HG02938 (cell line): ENCODE measurements around the gene CLIC3.
"Not testable (repeated sequence)": the region's sequence is repeated elsewhere in the genome, so short reads cannot be mapped to it uniquely, and the experiment has no call there.

Experiments used
- ATAC-seq: cut with Tn5 transposase; IDR thresholded peaks from one replicate; pipeline ENCODE4 v1.9.1; 2021; ENCODE audit warnings: mild to moderate bottlenecking, moderate library complexity; ENCODE audit not compliant: unreplicated experiment

Gene CLIC3, protein sequence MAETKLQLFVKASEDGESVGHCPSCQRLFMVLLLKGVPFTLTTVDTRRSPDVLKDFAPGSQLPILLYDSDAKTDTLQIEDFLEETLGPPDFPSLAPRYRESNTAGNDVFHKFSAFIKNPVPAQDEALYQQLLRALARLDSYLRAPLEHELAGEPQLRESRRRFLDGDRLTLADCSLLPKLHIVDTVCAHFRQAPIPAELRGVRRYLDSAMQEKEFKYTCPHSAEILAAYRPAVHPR

DNA sequence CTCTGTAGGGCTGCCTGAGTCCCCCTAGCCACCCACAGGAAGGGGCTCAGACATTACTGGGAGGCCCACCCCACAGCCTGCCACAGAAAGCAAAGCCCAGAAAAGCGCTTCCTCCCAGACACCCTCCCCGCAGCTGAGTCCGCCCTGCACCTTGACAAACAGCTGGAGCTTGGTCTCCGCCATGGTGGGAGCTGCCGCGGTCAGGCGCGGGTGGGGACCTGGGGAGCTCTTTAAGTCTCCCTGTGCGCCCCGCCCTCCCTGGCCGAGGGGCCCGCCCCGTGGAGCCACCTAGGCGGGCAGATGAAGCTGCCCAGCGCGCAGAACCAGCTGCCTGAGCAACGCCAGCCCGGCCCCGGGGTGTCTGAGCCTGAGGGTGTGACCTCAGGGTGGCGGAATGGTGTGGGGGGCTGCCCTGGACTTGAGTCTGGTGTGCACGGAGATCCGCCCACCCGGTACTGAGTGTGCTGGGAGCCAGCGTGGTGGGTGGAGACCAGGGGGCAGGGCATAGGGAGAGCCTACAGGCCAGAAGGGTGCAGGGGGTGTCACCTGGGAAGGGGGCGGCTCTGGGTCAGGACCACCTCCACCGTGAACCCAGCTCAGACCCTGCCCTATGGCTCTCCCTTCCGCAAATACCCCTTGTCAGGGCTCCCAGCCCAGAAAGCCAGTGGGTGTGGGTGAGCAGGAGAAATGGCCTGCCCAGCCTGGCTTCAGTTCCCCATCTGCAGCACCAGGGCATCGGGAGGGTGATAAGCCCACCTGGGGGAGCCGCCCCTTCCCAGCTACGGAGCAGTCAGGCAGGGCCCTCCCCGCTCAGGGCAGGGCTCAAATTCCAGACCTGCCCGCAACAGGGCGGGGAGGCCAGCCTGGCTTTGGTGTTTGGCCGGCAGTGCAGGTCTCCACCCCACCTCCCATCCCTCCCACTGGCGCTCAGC lies at the start of gene CLIC3:
Gene CLIC3, minus strand, starts transcription at position 208 of the 932 bp plus-strand sequence. Its CDS starts 25 bp downstream, at position 183.
- no peak for ATAC-seq

DNA sequence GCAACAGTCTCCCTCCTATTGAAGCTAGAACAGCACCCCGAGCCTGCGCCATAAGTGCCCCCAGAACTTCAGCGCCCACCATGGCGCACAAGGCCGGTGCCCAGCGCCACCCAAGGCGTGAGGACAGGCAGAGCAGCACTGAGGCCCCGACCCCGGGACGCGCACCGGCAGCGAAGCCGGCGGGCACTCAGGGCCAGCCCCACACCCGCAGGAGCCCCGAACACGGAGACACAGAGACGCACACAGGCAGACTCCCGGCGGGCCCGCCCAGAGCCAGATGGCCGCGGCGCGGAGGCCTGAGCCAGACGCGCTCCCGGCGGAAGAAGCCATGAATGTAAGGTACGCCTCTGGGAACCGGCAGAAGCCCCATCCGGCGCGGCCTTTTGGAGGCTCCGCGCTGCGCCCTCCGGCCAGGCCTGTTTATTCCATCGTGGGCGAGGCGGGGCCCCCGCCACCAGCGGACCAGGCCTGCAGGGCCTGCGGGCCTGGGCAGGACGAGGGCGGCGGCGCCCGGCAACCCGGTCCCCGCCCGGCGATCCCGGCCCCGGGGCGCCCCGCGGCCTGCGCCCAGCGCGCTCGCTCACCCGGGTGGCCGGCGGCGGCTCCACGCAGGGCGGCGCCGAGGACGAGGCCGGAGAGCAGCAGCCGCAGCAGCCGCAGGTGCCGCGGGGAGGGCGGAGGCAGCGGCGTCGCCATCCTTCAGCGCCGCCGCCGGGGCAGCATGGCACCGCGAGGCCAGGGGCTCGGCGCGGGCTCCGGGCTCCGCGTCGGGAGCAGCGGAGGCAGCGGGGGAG lies 49.1 kb upstream of the CLIC3 start:
- no peak for ATAC-seq

DNA sequence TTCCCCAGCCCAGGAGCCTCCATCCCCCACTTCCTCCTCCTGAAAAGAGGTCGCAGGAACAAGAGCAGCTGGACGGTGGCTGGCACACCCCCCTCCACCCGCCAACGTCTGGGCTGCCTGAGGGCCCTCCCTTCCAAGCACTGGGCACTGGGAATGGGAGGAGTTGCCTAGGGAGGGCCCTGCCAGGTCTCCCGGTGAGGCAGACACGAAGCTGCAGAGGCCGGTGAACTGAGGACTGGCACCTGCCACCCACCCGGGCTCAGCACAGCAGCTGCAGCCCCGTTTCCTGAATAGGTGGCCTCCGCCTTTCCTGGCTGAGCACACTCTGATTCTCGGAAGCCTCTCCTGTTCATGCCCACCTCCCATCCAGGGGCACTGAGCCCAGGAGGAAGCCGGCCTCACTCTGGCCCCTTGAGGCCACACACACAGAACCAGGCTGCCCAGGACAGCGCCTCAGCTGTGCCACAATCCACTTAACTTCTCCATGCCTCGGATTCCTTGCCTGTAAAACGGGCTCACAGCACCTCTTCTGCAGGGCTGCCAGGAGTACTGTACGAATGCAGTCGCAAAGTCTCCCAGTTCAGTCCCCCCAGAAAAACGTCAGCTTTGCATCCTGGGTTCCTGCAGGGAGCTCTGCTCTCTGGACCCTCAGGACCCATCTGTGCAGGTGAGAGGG lies 48.3 kb upstream of the CLIC3 start:
- no peak for ATAC-seq

DNA sequence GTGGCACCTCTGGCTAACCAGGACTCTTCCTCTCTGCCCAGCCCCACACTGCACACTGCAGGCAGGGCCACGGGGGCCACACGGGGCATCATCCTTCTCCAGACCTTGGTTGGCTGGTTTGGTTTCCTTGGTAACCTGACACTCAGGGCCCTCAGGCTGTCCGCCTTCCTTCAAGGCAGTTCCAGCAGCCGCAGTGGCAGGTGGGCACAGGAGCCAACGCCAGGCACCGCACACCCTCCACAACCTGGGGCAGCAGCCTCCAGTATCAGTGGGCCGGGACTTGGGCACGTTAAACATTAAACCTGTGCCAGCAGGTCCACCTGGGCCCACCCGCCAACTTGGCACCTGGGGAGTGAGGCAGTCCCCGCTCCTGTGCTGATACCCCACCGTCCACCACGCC lies 47.7 kb upstream of the CLIC3 start:
- no peak for ATAC-seq

DNA sequence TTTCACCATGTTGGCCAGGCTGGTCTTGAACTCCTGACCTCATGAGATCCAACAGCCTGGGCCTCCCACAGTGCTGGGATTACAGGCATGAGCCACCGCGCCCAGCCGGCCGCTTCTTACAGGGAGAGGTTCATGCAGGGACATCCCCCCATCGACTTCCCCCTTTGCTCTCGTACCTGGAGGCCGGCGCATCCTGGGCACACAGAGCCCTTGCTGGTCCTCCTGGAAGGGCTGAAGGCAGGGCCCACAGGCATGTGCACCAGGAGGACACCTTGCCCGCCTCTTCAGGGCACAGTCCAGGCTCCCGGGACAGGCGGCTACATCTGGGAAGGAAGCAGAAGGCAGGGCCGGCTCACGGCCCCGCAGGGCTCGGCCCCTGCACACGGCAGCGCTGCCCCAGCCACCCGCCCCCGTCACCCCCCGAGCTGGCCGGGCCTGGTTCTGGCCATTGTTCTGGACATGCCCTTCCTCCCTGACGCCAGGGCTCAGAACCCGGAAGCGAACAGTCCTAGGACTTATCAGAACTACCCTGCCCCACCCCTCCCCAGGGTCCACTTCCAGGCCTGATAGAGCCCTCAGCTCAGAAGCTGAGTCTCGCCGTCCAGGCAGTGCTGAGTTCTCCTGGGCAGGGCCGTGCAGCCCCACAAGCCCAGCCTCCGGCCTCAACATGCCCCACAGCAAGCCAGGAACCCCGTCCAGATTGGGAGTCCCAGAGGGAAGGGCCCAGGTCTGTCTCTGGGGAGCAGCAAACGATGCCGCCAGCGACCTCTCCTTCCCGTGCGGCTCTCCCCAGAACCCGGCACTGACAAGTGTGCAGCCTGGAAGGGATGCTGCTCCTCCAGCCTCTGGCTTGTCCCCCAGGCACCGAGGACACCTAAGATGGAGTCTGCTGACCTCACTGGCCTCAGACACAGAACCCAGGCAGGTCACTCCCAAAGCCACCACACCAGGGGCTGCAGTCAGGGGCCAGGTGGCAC lies 46.7 kb upstream of the CLIC3 start:
- no peak for ATAC-seq

DNA sequence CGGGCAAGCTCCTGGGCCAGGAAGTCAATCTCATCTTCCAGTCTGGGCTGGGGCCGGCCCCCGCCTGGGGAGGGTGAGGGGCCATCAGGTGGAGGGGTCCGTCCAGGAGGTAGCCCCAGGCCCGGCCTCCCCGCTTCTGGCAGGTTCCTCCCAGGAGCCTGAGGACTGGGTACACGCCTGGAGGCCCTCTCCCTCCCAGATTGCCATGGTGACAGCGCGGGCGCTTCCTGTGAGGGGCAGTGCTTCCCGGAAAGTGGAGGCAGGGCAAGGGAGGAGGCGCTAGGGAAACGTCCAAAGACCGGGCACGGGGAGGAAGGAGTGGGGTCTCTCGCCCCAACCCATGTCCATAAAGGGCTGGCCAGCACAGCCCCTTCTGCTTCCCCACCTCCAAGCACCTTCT lies 44.8 kb upstream of the CLIC3 start:
- ATAC-seq = no peak

DNA sequence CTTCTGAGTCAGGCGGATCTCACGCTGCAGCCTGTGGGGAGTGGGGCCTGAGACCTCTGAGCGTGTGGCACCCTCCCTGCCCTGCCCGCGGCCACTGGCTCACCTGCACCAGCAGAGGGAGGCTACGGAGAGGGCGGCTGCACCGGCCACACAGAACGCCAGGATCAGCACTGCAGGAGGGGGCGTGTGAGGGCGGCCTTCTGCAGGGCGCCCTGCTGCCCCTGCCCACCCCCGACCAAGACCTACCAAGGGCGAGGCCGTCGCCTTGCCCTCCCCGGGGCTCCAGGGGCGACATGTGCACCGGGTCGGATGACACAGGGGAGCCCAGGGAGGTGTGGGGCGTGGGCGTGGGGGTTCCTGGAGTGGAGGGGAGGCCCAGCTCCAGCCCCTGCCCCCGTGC lies 44.2 kb upstream of the CLIC3 start:
- no peak for ATAC-seq

DNA sequence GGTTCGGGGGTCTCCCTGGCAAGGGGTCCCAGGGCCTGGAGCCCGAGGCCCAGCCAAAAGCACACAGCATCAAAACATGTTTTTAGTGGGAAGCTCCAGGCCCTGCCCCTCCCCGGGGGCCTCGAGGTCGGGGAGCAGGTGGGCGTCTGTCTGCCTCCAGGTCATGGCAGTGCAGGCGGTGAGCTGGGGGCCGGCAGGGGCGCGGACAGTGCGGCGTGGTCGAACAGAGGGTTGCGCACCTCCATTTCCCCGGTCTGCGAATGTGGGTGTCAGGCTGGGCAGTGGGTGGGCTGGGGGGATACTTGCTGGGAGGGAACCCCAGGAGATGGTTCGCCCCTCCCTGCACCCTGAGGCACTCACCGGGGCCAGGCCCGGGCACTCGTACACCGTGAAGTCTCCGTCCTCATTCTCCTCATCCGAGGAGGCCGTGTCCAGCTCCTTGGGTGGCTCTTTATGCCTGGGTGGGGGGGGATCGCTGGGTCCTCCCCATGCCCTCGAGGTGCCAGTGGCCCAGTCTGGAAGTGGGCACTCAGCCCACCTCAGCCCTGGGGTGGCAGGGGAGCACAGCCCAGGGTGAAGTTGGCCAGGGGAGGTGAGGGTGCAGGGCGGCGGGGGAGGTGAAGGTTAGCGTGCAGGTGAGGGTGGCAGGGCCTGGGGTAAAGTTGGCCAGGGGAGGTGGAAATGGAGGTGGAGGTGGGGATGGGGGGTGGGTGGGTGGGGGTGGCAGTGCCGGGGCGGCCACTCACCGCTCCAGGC lies 43.4 kb upstream of the CLIC3 start:
- ATAC-seq = no peak

DNA sequence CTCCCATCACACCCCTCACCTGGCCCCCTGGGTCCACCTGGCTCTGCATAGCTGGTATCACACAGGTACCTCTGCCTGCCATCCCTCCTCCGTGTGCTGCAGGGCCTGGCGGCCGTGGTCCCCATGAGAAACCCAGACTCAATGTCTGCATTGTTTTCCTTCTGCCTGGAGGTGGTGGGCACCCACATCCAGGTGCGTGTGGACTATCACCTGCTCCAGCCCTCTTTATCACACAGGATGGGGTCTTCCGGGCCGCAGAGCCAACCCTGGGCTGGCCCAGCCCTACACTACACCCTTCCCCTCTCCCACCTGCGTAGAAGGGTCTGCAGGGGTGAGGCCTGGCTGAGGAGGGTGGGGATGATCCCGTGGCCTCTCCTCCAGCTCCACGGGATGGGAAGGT lies 42.5 kb upstream of the CLIC3 start:
- ATAC-seq = no peak

DNA sequence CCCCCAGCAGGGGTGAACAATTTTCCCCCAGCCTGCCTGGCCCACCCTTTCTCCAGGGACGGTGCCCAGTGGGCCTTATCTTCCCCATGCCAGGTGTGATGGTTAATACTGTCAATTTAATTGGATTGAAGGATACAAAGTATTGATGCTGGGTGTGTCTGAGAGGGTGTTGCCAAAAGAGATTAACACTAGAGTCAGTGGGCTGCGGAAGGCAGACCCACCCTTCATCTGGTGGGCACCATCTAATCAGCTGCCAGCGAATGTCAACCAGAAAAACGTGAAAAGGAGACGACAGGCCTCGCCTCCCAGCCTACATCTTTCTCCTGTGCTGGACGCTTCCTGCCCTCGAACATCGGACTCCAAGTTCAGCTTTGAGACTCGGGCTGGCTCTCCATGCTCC lies 41.1 kb upstream of the CLIC3 start:
- ATAC-seq = no peak

DNA sequence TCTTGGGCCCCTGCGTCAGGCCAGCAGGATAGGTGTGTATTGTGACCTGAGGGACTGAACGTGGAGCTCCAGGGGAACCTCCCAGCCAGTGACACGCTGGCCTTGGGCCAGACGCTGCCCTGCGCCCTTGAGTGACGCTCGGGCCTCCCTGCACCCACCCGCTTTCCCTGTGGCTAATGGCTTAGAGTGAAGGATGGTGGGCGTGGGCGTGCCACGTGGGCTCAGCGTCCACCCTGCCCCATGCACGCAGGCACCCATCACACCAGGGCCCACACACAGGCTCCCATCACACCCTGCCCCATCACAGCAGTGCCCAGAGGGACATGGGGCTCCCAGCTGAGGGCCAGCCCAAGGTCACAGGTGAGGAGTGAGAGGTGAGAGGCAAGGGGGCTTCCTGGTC lies 40.7 kb upstream of the CLIC3 start:
- no peak for ATAC-seq

DNA sequence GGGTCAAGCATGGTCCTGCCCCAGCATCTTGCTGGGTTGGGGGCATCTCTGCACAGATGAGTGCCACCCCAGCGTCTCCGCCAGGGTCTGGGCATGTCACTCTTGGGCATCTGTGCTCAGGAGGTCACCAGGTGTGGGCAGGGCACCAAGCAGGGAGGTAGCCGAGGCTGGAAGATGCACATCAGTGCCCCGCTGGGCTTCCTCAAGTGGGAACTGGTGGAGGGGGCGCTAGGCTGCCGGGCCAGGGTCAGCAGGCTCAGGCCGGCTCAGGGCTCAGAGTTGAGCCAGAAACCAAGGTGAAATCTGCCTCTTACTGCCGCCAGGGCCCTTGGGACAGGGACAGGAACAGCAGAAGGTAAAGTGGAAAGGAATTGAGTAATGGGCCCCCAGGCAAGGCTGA lies 39.6 kb upstream of the CLIC3 start:
- ATAC-seq = no peak

DNA sequence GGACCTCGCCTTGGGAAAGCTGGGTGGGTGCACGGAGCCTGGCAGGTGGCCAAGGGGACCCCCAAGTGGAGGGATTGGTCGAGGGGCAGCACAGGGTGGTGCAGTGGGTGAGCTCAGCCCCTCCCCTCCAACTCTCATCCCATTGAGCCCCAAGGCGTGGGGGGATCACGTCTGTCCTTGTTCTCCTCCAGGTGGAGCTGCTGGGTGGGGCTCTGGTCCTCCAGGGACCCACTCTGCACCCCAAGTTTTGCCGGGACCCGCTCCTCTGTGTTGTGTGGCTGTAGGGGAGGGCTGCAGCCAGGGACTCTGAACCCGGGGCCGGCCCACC lies 39.1 kb upstream of the CLIC3 start:
- ATAC-seq = no peak

DNA sequence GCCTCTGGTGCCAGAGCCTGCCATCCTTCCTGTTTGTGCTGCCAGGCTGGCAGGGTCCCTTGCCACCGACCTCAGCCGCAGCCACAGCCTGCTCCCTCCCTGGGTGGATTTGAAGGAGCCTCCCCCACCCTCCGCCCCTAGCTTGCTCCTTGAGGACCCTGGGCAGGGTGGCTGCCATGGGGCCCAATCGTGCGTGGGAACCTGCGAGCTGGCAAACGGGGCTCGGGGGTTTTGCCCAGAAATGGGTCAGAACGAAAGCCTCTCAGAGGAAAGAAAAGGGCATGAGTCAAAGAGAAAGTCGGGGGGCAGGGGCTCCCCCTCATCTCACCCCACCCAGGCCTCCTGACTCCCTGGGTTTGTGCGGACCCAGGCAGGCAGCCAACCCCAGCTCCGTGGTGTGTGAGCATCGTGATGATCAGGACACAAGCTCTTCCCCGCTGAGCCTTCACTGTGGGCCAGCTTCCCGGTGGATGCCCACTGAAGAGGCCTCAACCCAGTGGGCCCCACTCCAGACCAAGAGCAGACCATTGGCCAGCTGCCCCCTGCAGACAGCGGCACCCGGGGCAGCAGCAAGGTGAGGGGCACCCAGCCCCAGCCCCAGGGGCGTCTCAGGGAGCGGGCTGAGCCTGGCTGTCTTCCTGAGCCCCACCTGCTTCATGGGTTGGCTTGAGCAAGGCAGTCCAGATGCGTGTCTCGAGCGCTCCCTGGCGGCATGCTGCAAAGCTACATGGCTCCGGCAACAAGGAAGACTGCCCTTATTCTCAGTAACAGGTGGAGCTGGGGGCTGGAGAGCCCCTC lies 38.5 kb upstream of the CLIC3 start:
- ATAC-seq = no peak

DNA sequence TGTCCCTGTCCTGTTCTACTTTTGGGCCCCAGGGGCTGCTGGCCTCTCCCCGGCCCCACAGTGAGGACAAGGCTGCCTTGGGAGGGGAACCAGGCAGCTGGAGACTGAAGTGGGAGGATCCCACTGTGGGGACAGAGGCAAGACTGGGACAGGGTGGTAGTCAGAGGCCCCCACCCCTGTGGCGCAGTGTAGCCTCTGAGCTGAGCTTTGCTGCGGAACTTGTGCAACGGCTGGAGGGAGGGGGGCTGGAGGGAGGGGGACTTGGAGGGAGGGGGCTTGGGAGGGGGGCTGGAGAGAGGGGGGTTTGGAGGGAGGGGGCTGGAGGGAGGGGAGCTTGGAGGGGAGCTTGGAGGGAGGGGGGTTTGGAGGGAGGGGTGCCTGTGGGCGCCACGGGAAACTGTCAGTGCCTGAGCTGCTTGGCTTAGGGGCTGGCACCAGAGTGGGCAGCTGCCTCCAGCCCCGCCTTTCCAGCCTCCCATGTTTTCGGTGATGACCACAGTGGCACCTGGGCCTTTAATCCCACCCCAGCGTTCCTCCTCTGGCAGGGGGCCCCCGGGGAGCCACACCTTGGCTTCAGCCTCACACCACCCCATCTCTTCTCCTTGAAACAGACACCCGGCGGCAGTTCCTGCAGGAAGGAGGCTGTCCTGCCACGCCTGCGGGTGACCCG lies 37.8 kb upstream of the CLIC3 start:
- no peak for ATAC-seq

DNA sequence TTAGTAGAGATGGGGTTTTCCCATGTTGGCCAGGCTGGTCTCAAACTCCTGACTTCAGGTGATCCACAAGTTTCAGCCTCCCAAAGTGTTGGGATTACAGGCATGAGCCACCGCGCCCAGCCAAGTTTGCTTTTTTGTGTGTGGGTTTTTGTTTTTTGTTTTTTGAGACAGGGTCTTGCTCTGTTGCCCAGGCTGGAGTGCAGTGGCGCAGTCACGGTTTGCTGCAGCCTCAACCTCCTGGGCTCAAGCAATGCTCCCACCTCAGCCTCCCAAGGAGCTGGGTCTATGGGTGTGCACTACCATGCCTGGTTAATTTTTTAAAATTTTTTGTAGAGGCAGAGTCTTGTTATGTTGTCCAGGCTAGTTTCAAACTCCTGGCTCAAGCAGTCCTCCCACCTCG lies 37.1 kb upstream of the CLIC3 start:
- not testable (repeated sequence) for ATAC-seq

DNA sequence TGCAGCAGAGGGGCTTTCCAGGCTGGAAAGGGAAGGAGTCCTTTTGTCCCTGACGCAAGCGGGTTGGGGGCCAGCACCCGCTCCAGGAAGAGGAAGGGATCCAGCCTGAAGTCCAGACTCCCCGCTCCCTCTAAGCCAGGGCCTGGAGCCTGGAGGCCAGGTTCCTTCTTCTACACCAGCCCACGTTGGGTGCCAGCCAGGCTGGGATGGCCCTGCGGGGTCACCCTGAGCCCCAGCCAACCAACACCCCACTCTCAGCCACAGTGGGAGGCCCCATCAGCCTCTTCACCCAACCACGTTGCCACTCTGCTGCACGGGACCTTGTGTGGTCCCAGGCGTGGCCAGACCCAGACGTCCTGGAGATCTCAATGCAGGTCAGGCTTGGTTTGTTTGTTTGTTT lies 36.5 kb upstream of the CLIC3 start:
- ATAC-seq = no peak
